ENCODE measurements around the gene HPS4.

DNA sequence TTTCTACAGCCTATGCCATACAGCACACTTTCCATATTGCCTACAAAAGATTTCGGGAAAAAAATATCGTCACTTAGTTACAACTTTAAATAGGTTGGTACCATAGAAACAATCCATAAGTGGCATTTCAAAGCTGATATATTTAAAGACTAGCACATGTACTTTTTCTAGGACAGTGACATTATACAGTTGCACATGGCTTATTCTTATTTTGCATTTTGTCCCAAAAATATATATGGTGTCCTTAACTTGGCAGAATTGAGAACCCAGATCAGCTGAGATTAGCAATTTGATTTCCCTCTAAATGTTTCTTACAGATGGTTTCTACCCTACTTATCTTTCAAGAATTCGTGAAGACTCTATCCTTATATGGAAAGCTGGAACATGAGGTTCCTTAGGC is 32.3 kb upstream of the HPS4 start:
- TF ChIP-seq, protein P1, sequence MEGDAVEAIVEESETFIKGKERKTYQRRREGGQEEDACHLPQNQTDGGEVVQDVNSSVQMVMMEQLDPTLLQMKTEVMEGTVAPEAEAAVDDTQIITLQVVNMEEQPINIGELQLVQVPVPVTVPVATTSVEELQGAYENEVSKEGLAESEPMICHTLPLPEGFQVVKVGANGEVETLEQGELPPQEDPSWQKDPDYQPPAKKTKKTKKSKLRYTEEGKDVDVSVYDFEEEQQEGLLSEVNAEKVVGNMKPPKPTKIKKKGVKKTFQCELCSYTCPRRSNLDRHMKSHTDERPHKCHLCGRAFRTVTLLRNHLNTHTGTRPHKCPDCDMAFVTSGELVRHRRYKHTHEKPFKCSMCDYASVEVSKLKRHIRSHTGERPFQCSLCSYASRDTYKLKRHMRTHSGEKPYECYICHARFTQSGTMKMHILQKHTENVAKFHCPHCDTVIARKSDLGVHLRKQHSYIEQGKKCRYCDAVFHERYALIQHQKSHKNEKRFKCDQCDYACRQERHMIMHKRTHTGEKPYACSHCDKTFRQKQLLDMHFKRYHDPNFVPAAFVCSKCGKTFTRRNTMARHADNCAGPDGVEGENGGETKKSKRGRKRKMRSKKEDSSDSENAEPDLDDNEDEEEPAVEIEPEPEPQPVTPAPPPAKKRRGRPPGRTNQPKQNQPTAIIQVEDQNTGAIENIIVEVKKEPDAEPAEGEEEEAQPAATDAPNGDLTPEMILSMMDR (IDR thresholded peaks at IDR 0.05), result no peak
- TF ChIP-seq ZBTB21 (CRISPR knock-in tag; IDR thresholded peaks at IDR 0.05; ENCODE audit: borderline replicate concordance) (no peak), CREM (CRISPR knock-in tag; IDR thresholded peaks at IDR 0.05) (no peak), ZNF232 (CRISPR knock-in tag; IDR thresholded peaks at IDR 0.05) (no peak), FOXP1 (CRISPR knock-in tag; IDR thresholded peaks at IDR 0.05; ENCODE audit: borderline replicate concordance) (no peak), ELF4 (CRISPR knock-in tag; IDR thresholded peaks at IDR 0.05; ENCODE audit: low read depth) (no peak), NFYB (CRISPR knock-in tag; conservative IDR thresholded peaks at IDR 0.05; ENCODE audit: low read depth) (no peak), ZNF671 (CRISPR knock-in tag; IDR thresholded peaks at IDR 0.05) (no peak), MLX (CRISPR knock-in tag; IDR thresholded peaks at IDR 0.05) (no peak), HMGXB4 (CRISPR knock-in tag; IDR thresholded peaks at IDR 0.05) (no peak), CREB1 (CRISPR knock-in tag; IDR thresholded peaks at IDR 0.05) (no peak)
- TF ChIP-seq, protein P2, sequence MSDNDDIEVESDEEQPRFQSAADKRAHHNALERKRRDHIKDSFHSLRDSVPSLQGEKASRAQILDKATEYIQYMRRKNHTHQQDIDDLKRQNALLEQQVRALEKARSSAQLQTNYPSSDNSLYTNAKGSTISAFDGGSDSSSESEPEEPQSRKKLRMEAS (CRISPR knock-in tag; IDR thresholded peaks at IDR 0.05), result no peak
- TF ChIP-seq, protein P3, sequence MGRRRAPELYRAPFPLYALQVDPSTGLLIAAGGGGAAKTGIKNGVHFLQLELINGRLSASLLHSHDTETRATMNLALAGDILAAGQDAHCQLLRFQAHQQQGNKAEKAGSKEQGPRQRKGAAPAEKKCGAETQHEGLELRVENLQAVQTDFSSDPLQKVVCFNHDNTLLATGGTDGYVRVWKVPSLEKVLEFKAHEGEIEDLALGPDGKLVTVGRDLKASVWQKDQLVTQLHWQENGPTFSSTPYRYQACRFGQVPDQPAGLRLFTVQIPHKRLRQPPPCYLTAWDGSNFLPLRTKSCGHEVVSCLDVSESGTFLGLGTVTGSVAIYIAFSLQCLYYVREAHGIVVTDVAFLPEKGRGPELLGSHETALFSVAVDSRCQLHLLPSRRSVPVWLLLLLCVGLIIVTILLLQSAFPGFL (CRISPR knock-in tag; IDR thresholded peaks at IDR 0.05; ENCODE audit: borderline replicate concordance), result no peak

Measured in WTC11 (cell line).